C4-2B (cell line): ENCODE measurements around the gene LTBP1.

Experiments used
- CTCF ChIP-seq: fragments of 450-650 bp; conservative IDR thresholded peaks from 2 replicates; pipeline ENCODE4 v1.5.1; 2017; ENCODE audit warnings: mild to moderate bottlenecking
- ZFX ChIP-seq: fragments of 450-650 bp; IDR thresholded peaks from 2 replicates; pipeline ENCODE4 v1.6.1; 2017

- no peak for TF ChIP-seq CTCF
- no peak for TF ChIP-seq ZFX
These were observed 6.3 kb upstream of the LTBP1 start for GRCh38 chr2:32940316-32940997.
